22Rv1 (cell line): Measurements from ENCODE around the gene DLG5.

Experiments used
- H3K27ac ChIP-seq: fragments of 450-650 bp; 2 replicates; pipeline ENCODE4 v1.5.1; 2017
- CTCF ChIP-seq: fragments of 450-650 bp; IDR thresholded peaks from 2 replicates; pipeline ENCODE4 v1.5.1; 2017; ENCODE audit warnings: mild to moderate bottlenecking
- ZFX ChIP-seq: fragments of 450-650 bp; IDR thresholded peaks from 2 replicates; pipeline ENCODE4 v1.6.1; 2017; ENCODE audit warnings: antibody characterized with exemption, borderline replicate concordance

DLG5 gene

GRCh38 chr10:77926566-77927401, at the start of gene DLG5:
Gene DLG5 (minus strand): TSS chr10:77926755. CDS start chr10:77926520, 235 bp downstream.
- peak within 1 kb of the TSS; percentile 79 for H3K27ac ChIP-seq
- TF ChIP-seq CTCF = no peak
- TF ChIP-seq ZFX = no peak

DNA sequence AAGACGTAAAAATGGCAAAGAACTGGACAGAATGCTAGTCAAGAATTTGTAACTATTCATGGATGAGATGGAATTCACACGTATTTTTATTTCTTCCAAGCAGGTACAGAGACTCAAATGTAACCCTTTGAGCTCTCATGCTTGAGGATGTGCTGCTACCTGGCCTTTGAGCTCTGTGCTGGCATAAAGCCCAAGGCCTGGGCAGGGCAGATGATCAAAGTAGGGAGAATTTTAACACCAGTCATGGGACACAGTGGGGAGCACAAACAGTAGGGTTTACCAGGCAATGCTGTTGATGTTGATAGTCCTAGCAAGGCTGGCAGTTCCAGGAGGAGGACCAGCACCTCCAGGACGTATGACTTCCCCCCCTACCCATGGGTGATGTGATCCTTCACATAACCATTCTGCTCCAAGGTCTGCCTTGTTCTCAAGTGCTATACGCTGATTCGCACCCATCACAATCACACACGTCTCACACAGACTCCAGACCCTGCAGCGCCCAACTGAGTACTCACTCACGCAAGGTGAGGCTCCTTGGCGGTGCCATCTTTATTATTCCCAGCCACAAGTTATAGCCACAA, 48.6 kb upstream of the DLG5 start:
- no peak overlapping the region for H3K27ac ChIP-seq
- TF ChIP-seq ZFX = no peak
- TF ChIP-seq CTCF = no peak

DNA sequence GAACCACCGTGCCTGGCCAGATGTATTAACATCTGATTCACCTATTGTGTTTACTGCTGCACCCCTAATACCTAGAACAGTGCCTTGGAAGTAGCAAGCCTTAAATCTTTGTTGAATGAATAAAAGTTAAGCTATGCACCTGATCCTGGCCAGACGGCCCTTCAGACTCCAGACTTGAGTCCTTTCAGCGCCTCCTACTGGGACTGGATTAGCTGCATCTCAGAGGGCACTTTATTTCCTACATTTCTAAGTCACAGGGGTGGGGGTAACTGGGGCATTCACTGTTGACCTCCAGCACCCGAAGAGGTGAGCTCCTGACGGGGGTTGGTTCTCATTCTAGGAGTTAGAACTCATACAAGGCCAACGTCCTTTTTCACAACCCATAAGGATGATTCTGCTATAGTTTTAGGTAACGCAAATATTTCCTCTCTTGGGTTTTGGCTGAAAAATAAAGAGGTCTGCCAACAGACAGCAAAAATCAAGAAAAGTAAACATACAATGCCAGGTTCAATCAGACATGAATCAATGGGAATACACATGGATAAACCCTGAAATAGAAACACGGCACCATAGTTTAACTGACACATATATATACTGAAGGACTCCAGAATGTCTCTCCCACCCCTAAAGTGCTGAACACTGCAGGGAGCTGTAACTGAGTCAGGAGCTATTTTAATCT, 48.0 kb upstream of the DLG5 start:
- H3K27ac ChIP-seq = no peak overlapping the region
- TF ChIP-seq ZFX (no peak), CTCF (peak; percentile 57)

DNA sequence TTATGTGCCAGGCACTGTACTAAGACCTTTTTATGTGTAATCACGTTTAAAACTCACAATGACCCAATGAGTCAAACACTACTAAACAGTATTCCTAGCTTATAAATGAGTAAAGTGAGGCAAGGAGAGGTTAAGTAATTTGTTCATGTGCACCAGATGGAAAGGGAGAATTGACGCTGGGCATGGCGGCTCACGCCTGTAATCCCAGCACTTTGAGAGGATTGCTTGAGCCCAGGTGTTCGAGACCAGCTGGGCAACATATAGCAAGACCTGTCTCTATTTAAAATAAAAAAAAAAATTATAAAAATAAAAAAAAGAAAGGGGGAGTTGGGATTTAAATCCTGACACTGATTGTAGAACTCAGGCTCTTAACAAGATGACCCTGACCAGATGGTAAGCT, 46.7 kb upstream of the DLG5 start:
- TF ChIP-seq CTCF = no peak
- no peak for TF ChIP-seq ZFX
- H3K27ac ChIP-seq = peak overlapping the region; percentile 73; the same call in 1 of the 2 replicates

- no peak for TF ChIP-seq ZFX
- no peak for TF ChIP-seq CTCF
- H3K27ac ChIP-seq = peak overlapping the region; percentile 73
Measured at GRCh38 chr10:77972148-77972547, 45.6 kb upstream of the DLG5 start.

- peak overlapping the region; percentile 73 for H3K27ac ChIP-seq
Measured at GRCh38 chr10:77971804-77972144, 45.2 kb upstream of the DLG5 start.

More at GRCh38 chr10:77971804-77972144, 45.2 kb upstream of the DLG5 start:
- TF ChIP-seq ZFX (no peak), CTCF (no peak)
